GM19455 (cell line): ENCODE data around the gene IQCK.

ENCODE experiments used
- ATAC-seq: cut with Tn5 transposase; IDR thresholded peaks from one replicate; pipeline ENCODE4 v1.9.1; 2021; ENCODE audit not compliant: unreplicated experiment

Gene IQCK

DNA sequence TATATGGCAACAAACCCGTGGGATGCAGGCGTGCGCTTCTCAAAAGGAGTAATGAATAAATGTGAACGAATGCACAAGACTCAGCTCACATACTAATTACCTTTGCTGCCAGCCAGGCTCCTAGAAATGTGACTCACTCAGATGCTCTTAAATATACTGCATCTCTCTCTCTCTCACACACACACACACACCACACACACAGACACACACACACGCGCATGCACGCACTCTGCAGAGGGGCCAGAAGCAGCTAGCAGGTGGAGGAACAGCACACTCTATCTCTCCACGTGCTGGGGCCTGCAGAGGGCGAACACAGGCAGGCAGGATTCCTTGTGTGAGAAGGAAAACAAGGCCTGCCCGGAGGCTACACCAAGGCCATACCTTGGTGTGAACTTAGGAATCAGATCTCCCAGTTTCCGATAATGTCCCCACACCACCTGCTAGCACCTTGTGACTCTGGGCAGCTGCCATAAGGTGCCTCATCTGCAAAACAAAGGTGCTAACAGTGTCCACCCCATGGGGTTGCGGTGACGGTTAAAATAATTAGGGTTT is 161.2 kb downstream of the IQCK start:
- ATAC-seq = no peak

DNA sequence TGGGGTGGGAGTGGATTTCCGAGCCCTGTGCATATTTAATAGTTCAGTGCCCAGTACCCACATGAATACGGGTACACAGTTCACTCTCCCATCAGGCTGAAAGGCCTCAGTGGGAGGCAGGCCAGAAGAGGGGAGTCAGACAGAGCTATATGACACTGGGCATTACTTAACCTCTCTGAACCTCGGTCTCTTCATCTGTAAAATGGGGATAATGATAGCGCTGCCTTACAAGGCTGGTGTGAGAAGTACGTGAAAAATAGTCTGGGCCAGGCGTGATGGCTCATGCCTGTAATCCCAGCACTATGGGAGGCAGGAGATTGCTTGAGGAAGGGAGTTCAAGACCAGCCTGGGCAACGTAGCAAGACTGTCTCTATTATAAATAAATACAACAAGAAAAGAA is 163.0 kb downstream of the IQCK start:
- no peak for ATAC-seq

GRCh38 chr16:19881783-19882182 is 163.7 kb downstream of the IQCK start:
- no peak for ATAC-seq

- no peak for ATAC-seq
These were observed 164.1 kb downstream of the IQCK start for GRCh38 chr16:19882186-19882585.

- no peak for ATAC-seq
These were observed 164.6 kb downstream of the IQCK start for GRCh38 chr16:19882646-19883045.

DNA sequence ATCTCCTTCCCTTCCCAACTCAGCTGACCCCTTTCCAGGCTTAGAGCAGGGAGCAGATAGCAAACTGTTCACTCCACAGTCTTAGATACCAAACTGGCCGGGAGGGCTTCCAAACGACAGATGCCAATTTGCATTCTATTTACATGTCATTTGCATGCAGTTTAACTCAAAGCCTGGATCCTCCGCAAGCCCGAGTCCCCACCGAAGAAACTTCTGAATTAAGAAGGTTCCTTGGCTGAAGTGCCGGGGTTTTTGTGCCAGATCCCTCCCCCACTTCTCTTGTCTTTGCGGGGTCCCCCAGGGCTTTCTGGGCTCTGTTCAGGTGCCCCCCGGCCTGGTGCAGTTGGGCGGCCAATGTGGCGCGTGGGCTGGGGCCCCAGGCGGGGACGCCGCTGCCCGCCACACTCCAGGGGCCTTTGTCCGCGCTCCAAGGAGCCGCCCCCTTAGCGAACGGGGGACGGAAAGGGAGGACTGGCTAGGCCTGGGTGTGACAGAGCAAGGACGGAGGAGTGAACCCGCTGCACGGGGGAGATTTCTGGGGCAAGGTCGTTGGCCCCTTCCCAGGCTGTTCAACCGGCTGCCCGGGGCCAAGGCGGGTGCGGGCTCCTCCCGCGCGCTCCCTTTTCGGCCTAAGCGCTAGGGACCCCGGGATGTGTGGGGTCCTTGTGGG is 165.4 kb downstream of the IQCK start:
- ATAC-seq = no peak

DNA sequence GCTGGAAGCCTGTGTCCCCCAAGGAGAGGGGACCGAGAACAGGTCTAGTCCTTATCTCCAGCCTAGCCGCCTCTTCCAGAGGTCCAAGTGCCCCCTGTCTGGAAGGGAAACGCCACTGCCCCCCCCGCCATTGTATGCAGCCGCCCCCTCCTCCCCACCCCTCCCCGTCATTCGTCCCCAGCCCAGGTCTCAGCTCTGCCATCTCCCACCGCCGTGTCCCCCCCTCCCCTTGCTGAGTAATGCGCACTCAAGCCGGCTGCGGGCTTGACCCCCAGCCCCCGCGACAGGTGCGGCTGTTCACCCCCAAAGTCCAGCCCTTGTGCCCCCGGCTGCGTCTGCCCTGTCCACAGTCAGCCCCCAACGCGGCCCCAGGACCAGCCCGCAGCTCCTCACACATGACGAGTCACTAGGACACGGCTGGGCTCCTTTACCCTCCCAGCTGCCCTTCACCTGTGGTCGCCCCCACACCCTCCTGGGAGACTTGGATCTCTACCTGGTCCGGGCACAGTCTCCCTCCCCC is 166.0 kb downstream of the IQCK start:
- ATAC-seq = no peak

DNA sequence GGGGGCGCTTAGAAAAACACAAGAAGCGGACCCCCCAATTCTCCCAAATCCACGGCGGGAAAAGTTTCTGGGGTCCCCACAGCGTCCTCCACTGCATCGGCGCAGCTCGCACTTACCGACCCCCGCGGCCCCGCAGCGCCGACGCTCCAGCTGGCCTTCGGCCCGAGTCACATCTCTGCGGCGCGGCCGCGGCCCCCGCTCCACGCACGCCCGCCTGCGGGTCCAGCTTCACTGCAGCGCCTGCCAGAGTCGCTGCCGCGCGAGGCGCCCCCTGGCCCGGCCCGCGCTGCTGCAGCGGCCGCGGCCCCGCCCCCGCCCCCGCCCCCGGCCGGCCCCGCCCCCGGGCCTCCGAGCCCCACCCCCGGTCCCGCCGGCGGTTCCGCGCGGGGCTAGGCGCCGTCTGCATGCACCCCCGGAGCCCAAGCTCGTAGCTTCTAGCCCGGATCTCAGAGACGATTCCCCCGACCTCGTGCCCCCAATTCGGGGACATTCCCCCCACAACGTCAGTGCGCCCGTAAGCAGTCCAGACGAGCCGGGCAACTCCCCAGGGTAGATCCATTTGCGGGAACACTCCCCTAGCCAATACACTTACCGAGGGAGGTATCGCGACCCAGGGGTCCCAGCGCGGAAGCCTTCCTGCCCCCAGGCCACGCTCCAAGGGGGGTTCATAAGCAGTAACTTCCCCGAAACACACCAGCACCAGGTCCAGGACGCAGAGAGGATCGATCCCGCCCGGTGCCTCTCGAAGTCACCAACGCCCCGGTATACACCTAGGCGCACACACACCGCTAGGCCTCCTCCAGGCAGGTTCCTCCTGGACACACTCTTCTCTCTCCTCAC is 166.8 kb downstream of the IQCK start, which contains the start of gene GPRC5B:
GPRC5B (minus strand) TSS at position 238 of the 840 bp plus-strand sequence. CDS start 12,003 bp downstream, outside the sequence.
- ATAC-seq = no peak

DNA sequence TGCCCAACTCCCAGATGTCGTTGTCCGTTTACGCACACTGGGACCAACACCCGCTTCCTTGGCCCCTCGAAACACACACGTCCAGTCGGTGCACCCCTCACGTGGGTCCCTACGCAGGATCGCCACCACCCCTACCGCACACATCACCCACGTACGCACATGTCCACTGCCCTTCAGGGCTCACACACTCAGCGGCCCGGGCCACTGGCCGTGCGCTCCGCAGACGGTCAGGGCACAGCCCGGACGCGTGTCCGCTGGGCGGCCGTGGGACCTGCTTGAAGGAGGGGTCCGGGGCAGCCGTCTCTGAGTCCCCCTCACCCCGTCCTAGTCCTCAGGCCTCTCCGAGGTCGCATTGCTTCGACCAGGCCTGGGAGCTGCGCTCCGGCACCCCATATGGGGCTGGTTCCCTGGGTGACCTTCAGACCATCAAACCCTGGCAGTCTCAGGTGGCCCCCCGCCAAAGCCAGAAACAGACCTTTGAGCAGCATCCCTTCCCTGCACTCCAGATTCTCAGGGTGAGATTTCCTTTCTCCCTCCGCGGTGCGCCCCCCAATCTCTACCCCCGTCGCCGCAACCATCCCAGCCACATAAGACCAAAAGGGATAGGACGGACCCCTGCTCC is 167.5 kb downstream of the IQCK start:
- ATAC-seq = no peak

DNA sequence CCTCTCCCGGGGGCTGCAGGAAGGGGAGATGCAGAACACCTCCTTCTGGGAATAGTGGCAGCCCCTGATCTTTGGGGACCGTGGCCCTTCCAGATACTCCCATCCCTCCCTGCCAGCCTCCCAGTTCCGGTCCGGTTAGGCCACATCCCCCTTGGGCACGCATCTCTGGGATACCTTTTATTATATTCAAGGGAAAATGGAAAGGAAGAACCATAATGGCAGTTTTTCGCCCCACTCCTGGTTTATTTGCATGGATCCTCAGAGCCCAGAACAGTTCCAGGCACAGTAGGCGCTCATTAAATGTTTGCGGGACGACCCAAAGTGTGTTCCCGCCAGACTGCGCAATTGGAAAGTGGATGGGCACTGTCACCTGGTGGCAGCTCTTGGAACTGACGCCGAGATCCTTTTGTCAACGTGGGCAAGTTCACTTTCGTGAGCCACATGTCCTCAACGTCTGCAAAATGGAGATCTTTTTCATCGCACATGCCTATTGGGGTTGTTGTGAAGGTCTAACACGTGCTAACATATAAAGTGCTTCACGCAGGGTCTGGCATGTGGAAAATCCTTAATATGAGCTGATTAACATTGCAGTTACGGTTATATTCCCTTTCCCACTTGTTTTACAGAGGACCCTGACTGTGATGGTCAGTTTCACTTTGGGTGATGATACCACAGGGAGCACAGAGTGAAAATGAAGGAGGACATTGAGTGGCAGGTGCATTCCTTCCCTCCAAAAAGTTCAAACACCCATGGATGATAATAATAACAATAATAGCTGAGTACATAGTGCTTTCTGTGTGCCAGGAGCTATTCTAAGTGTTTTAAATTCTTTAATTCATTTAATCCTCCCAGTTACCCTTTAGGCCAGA is 168.2 kb downstream of the IQCK start:
- ATAC-seq = peak; percentile 61

DNA sequence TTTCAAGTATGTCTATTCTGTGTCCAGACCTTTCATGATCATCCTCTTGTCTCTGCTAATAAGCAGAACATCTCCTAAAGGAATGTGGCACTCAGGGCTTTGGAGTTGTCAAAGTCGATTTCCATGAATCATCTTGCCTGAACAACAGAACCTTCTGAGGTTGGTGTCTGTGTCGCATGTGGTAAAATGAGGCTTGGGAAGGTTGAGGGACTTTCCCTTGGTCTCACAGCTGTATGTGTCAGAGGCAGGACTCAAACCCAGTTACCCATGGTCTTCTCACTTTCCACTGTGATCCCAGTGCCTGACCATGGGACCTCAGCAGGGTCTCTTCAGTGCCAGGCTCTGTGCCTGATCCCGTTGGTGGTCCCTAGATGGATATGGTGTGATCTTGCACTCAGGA is 170.8 kb downstream of the IQCK start:
- ATAC-seq = no peak

DNA sequence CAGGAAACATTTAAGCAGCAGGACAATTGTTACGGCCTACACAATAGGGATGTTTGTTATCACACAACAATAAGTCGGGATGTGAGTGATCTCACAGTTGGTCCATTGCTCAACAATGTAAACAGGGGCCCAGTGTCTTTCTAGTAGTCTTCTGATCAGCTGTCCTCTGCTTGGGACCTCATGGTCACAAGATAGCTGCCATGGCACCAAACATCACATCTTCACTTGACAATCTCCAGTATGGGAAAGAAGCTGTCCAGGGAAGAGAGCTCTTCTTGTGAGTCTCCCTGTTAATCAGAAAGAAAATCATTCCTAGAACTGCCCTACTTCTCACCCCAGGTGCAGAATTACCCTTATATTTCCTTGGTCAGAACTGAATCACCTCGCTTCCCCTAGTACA is 172.8 kb downstream of the IQCK start:
- no peak for ATAC-seq

DNA sequence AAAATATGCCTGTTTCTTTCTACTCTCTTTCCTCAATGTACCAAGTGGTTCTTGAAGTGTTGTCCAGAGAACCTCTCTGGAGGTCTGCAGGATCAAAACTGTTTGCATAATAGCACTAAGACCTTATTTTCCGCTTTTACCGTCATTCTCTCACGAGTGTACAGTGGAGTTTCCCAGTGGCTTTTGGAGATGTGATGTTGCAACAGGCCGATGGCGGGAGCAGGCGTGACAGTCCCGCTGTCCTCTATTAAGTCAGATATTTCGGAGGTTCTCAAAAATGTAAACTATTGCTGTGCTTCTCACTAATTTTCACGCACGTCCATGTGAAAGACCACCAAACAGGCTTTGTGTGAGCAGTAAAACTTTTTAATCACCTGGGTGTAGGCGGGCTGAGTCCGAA is 174.8 kb downstream of the IQCK start:
- ATAC-seq = no peak

GRCh38 chr16:19894586-19894985 is 176.5 kb downstream of the IQCK start:
- ATAC-seq = no peak

DNA sequence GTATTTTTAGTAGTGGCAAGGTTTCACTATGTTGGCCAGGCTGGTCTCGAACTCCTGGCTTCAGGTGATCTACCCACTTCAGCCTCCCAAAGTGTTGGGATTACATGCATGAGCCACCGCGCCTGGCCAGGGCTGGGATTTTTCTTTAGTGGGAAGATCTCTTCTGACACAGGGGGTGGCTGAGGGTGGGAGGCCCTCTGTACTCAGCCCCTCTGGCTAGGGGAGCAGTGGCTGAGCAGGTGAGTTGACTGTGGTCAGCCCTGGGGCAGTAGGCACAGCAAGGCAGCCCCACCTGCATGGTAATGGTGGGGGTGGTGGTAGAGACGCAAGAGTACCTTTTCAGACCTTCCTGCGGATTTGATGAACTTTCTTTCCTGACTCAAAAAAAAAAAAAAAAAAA is 178.9 kb downstream of the IQCK start:
- ATAC-seq = no peak

DNA sequence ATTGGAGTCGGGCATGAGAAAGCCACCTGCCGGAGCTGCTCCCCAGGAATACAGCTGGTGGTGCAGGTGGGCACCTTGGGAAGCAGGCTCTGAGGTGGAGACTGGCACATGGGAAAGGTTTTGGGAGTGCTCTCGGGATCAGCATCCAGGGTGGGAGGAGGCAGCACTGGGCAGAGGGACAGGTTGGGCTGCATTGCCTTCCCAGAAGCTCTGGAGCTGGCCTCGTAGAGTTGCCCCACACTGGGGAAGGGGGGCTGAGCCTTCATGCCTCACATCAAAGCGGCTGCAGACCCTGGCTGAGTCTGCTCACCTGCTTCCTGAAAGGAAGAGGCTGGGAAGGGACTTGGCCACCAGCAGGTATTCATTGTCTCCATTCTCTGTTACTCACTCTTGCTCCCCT is 180.1 kb downstream of the IQCK start:
- no peak for ATAC-seq

DNA sequence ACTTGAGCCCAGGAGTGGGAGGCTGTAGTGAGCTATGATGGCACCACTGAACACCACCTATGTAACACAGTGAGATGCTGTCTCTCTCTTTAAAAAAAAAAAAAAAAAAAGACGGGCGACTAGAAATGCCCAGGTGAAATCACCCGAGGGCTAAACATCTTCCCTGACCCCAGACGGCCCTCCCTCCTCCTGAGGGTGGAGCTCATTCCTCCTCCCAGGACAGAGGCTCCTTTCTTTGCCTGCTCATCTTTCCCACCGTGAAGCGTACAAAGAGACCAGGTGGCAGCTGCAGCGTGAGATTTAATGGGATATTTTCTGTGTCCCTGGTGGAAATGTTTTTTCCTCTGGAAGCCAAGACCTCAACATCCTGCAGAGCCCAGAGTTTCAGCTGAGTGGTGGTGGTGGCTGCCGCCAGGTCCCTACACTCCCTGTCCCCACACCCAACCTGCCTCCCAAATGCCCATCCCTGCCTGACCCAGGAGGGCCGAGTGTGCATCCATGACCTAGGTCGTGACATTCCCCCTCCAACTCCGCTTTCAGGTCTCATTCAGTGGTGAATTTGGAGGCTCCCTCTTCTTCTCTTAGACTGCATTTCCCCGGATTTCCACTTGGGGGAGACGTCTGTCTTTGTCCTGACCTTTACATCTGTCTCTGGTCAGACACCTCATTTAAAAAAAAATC is 181.0 kb downstream of the IQCK start:
- no peak for ATAC-seq

DNA sequence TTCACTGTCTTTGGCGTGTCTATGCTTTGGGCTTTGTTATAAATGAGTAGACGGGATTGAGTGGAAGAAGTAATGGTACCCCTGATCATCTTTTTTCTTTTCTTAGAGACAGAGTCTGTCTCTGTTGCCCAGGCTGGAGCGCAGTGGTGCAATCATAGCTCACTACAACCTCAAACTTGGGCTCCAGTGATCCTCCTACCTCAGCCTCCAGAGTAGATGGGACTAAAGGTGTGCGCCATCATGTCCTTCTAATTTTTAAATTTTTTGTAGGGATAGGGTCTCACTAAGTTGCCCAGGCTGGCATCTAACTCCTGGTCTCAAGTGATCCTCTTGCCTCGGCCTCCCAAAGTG is 181.5 kb downstream of the IQCK start:
- ATAC-seq = no peak

DNA sequence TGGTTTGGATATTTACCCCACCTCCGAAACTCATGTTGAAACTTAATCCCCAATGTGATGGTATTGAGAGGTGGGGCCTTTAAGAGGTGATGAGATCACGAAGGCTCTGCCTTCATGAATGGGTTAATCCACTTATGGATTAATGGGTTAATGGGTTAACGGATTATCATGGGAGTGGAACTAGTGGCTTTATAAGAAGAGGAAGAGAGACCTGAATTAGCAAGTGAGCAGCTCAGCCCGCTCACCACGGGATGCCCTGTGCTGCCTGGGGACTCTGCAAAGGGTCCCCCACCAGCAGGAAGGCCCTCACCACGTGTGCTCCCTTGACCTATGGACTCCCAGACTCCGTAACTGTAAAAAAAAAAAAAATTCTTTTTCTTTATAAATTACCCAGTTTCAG is 183.1 kb downstream of the IQCK start:
- no peak for ATAC-seq
